HepG2 (cell line): ENCODE measurements around the gene MTSS2. TPM values are rescaled to one million over a fixed set of nuclear protein-coding genes. Genes with fewer than 3 reads are reported as not detected.
A peak's percentile ranks its signal among the peaks of the same experiment; 100 is the strongest.

Experiments
- CBX5 ChIP-seq: sonication (generic); formaldehyde crosslinking; IDR thresholded peaks from 2 replicates; pipeline ENCODE4 v1.4.0; 2020; ENCODE audit warnings: missing genetic modification reagents, borderline replicate concordance
- EHMT2 ChIP-seq: fragments of 200-600 bp; sonication (generic); IDR thresholded peaks from 2 replicates; pipeline ENCODE4 v1.7.0; 2017; ENCODE audit warnings: antibody characterized with exemption, low read depth, low read length, borderline replicate concordance
- HNRNPL ChIP-seq: fragments of 200-400 bp; formaldehyde crosslinking; IDR thresholded peaks from 2 replicates; pipeline ENCODE4 v1.6.1; 2017; ENCODE audit warnings: mild to moderate bottlenecking, low read depth, low read length
- KLF9 ChIP-seq: IDR thresholded peaks from 2 replicates; pipeline ENCODE4 v1.6.1; 2016; ENCODE audit warnings: low read depth
- MAZ ChIP-seq, 2 experiments: sonication (generic) in 1 of 2; formaldehyde crosslinking in 1 of 2; IDR thresholded peaks; 2 replicates each; pipeline versions ENCODE4 v1.5.0 to v1.6.1; 2012 to 2020; ENCODE audit warnings: low read depth in 2 of 2, mild to moderate bottlenecking in 2 of 2, borderline replicate concordance in 1 of 2, improper control_type of control experiment in 1 of 2, low read length in 1 of 2, missing genetic modification reagents in 1 of 2, moderate library complexity in 1 of 2
- NFIC ChIP-seq: IDR thresholded peaks from 2 replicates; pipeline ENCODE4 v1.6.1; 2012; ENCODE audit warnings: mild to moderate bottlenecking, low read length, inconsistent platforms
- NR2F1 ChIP-seq, 2 experiments: fragments of 450-650 bp in 1 of 2; formaldehyde crosslinking in 1 of 2; IDR thresholded peaks; 2 replicates each; pipeline versions ENCODE4 v1.5.0 to v1.6.1; 2016 to 2020; ENCODE audit warnings: mild to moderate bottlenecking in 1 of 2, missing compliant biosample characterization in 1 of 2, missing genetic modification reagents in 1 of 2, moderate library complexity in 1 of 2
- SCMH1 ChIP-seq: sonication (generic); formaldehyde crosslinking; IDR thresholded peaks from 2 replicates; pipeline ENCODE4 v1.9.0; 2021; ENCODE audit warnings: missing genetic modification reagents, mild to moderate bottlenecking, borderline replicate concordance
- SYNCRIP ChIP-seq: fragments of 200-400 bp; formaldehyde crosslinking; IDR thresholded peaks from 2 replicates; pipeline ENCODE4 v1.6.1; 2018; ENCODE audit warnings: mild to moderate bottlenecking, low read depth, low read length; ENCODE audit not compliant: insufficient read depth
- ZNF10 ChIP-seq: sonication (generic); formaldehyde crosslinking; IDR thresholded peaks from 2 replicates; pipeline ENCODE4 v1.4.0; 2020; ENCODE audit warnings: mild to moderate bottlenecking, low read depth, missing genetic modification reagents, borderline replicate concordance
- ZNF354B ChIP-seq: sonication (generic); formaldehyde crosslinking; IDR thresholded peaks from 2 replicates; pipeline ENCODE4 v1.8.0; 2022; ENCODE audit warnings: mild to moderate bottlenecking, missing genetic modification reagents
- ZNF605 ChIP-seq: sonication (generic); formaldehyde crosslinking; IDR thresholded peaks from 2 replicates; pipeline ENCODE4 v1.8.0; 2022; ENCODE audit warnings: mild to moderate bottlenecking, missing genetic modification reagents
- polyA plus RNA-seq, 8 experiments: library from polyadenylated mRNA; depleted of rRNA in 3 of 8; stranded (reverse) in 7 of 8; unstranded in 1 of 8; fragments of >200 nt; fragmentation: Illumina TruSeq in 4 of 8; extraction: Trizol in 4 of 8; gene quantifications; 2 replicates each; pipeline versions ENCODE4 v1.2.1 to v1.2.3, GENCODE V29; 2011 to 2016; ENCODE audit warnings: low read depth in 4 of 8, missing spikeins in 1 of 8, mixed read lengths in 1 of 8; ENCODE audit not compliant: insufficient read depth in 1 of 8
- total RNA-seq, 5 experiments: library from RNA; depleted of rRNA; stranded (reverse); fragments of >200 nt; fragmentation: Illumina TruSeq; extraction: Trizol; gene quantifications; 2 replicates each; pipeline ENCODE4 v1.2.3, GENCODE V29; 2016; ENCODE audit warnings: low read depth in 1 of 5
- TF ChIP-seq, protein P1 (sequence below): sonication (generic); formaldehyde crosslinking; IDR thresholded peaks from 2 replicates; pipeline ENCODE4 v1.4.0; 2020; ENCODE audit warnings: mild to moderate bottlenecking, missing genetic modification reagents
- TF ChIP-seq, protein P2 (sequence below): sonication (generic); formaldehyde crosslinking; IDR thresholded peaks from 2 replicates; pipeline ENCODE4 v1.4.0; 2020; ENCODE audit warnings: missing genetic modification reagents, borderline replicate concordance
- TF ChIP-seq, protein P3 (sequence below): sonication (generic); formaldehyde crosslinking; IDR thresholded peaks from 2 replicates; pipeline ENCODE4 v1.5.0; 2020; ENCODE audit warnings: mild to moderate bottlenecking, low read depth, missing genetic modification reagents, borderline replicate concordance
- TF ChIP-seq, protein P4 (sequence below): sonication (generic); formaldehyde crosslinking; IDR thresholded peaks from 2 replicates; pipeline ENCODE4 v1.4.0; 2020; ENCODE audit warnings: mild to moderate bottlenecking, missing genetic modification reagents
- TF ChIP-seq, protein P5 (sequence below): sonication (generic); formaldehyde crosslinking; IDR thresholded peaks from 2 replicates; pipeline ENCODE4 v1.8.0; 2022; ENCODE audit warnings: mild to moderate bottlenecking, missing genetic modification reagents, moderate library complexity
- TF ChIP-seq, protein P6 (sequence below): sonication (generic); formaldehyde crosslinking; IDR thresholded peaks from 2 replicates; pipeline ENCODE4 v1.5.0; 2020; ENCODE audit warnings: missing genetic modification reagents

MTSS2 gene
- total and polyA plus RNA-seq, 2 of the 13 experiments (the other 11 are each of a cell fraction or from before 2014, with no cell fraction given) = 132 to 242 TPM

DNA sequence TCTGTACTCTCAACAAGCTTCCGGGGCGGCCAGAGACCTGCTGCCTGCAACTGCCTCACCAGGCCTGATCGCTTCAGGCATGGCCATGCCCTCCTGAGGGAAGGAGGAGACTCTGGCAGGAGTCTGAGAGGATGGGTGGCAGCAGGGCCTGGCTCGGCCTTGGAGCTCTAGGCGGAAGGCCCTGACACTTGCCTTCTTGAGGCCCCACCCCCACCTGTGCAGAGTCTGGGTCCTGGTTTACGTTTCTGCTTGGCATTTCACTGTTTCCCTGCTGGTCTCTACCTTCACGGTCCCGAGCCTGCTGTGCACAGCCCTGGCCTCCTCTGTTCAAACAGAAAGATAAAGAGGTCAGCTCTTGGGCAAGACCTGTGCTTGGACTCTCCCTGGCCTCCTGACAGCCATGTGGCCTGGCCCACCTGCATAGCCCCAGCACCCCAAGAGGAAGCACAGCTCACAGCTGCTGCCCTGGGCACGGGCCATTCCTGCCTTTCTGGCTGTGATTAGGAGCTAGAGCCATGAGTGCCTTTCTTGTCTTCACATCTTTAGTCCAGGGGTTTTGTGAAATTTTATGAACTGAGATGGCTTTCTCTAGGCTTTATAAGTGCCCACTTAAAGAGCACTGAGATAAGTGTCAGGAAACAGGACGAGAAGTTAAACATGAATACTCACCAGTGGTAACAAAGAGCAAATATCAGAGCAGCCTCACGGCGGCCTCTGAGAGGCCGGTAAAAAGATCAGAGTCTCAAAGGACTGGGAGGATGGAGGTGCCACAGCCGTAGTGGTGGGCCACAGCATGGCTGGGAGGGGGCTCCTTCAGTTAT, 25.6 kb upstream of the MTSS2 start (continued):
- no peak for TF ChIP-seq ZNF10 (CRISPR knock-in tag)
- 0 out of 2 replicates have a peak, but pooled peaks have one; percentile 50 for TF ChIP-seq KLF9 (CRISPR knock-in tag)
- TF ChIP-seq SYNCRIP = no peak
- TF ChIP-seq, protein P1, sequence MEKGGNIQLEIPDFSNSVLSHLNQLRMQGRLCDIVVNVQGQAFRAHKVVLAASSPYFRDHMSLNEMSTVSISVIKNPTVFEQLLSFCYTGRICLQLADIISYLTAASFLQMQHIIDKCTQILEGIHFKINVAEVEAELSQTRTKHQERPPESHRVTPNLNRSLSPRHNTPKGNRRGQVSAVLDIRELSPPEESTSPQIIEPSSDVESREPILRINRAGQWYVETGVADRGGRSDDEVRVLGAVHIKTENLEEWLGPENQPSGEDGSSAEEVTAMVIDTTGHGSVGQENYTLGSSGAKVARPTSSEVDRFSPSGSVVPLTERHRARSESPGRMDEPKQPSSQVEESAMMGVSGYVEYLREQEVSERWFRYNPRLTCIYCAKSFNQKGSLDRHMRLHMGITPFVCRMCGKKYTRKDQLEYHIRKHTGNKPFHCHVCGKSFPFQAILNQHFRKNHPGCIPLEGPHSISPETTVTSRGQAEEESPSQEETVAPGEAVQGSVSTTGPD = no peak
- no peak for TF ChIP-seq SCMH1 (CRISPR knock-in tag)
- TF ChIP-seq ZNF354B = no peak
- TF ChIP-seq, protein P2, sequence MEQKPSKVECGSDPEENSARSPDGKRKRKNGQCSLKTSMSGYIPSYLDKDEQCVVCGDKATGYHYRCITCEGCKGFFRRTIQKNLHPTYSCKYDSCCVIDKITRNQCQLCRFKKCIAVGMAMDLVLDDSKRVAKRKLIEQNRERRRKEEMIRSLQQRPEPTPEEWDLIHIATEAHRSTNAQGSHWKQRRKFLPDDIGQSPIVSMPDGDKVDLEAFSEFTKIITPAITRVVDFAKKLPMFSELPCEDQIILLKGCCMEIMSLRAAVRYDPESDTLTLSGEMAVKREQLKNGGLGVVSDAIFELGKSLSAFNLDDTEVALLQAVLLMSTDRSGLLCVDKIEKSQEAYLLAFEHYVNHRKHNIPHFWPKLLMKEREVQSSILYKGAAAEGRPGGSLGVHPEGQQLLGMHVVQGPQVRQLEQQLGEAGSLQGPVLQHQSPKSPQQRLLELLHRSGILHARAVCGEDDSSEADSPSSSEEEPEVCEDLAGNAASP = peak; percentile 73
- peak; percentile 63; the same call in 1 of the 2 replicates for TF ChIP-seq ZNF605 (CRISPR knock-in tag)
- TF ChIP-seq, protein P3, sequence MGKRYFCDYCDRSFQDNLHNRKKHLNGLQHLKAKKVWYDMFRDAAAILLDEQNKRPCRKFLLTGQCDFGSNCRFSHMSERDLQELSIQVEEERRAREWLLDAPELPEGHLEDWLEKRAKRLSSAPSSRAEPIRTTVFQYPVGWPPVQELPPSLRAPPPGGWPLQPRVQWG (CRISPR knock-in tag) = no peak
- TF ChIP-seq MAZ (IDR thresholded peaks at IDR 0.05; ENCODE audit: borderline replicate concordance, low read depth, low read length) = 0 out of 2 replicates have a peak, but pooled peaks have one; percentile 8
- TF ChIP-seq MAZ (CRISPR knock-in tag; IDR thresholded peaks at IDR 0.05; ENCODE audit: low read depth) = peak; percentile 78; the same call in 1 of the 2 replicates
- TF ChIP-seq, protein P4, sequence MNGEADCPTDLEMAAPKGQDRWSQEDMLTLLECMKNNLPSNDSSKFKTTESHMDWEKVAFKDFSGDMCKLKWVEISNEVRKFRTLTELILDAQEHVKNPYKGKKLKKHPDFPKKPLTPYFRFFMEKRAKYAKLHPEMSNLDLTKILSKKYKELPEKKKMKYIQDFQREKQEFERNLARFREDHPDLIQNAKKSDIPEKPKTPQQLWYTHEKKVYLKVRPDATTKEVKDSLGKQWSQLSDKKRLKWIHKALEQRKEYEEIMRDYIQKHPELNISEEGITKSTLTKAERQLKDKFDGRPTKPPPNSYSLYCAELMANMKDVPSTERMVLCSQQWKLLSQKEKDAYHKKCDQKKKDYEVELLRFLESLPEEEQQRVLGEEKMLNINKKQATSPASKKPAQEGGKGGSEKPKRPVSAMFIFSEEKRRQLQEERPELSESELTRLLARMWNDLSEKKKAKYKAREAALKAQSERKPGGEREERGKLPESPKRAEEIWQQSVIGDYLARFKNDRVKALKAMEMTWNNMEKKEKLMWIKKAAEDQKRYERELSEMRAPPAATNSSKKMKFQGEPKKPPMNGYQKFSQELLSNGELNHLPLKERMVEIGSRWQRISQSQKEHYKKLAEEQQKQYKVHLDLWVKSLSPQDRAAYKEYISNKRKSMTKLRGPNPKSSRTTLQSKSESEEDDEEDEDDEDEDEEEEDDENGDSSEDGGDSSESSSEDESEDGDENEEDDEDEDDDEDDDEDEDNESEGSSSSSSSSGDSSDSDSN (CRISPR knock-in tag) = peak; percentile 78
- peak; percentile 83; the same call in 1 of the 2 replicates for TF ChIP-seq CBX5 (CRISPR knock-in tag)
- TF ChIP-seq NFIC = no peak
- peak; percentile 87 for TF ChIP-seq HNRNPL
- TF ChIP-seq, protein P5, sequence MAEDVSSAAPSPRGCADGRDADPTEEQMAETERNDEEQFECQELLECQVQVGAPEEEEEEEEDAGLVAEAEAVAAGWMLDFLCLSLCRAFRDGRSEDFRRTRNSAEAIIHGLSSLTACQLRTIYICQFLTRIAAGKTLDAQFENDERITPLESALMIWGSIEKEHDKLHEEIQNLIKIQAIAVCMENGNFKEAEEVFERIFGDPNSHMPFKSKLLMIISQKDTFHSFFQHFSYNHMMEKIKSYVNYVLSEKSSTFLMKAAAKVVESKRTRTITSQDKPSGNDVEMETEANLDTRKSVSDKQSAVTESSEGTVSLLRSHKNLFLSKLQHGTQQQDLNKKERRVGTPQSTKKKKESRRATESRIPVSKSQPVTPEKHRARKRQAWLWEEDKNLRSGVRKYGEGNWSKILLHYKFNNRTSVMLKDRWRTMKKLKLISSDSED (CRISPR knock-in tag) = no peak
- no peak for TF ChIP-seq EHMT2
- TF ChIP-seq NR2F1 (CRISPR knock-in tag; IDR thresholded peaks at IDR 0.05) = peak; percentile 53 to 71; a peak in 2 of 4 replicates
- TF ChIP-seq, protein P6, sequence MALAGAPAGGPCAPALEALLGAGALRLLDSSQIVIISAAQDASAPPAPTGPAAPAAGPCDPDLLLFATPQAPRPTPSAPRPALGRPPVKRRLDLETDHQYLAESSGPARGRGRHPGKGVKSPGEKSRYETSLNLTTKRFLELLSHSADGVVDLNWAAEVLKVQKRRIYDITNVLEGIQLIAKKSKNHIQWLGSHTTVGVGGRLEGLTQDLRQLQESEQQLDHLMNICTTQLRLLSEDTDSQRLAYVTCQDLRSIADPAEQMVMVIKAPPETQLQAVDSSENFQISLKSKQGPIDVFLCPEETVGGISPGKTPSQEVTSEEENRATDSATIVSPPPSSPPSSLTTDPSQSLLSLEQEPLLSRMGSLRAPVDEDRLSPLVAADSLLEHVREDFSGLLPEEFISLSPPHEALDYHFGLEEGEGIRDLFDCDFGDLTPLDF (CRISPR knock-in tag) = no peak
